ENCODE data around the gene SCAMP3. TPM values are rescaled to one million over a fixed set of nuclear protein-coding genes. Genes with fewer than 3 reads are reported as not detected.
A peak's percentile ranks its signal among the peaks of the same experiment; 100 is the strongest.
"Not testable (repeated sequence)": the region's sequence is repeated elsewhere in the genome, so short reads cannot be mapped to it uniquely, and the experiment has no call there.

The SCAMP3 gene
- total RNA-seq, 1 donor from 2014 or later: 19.2 TPM

DNA sequence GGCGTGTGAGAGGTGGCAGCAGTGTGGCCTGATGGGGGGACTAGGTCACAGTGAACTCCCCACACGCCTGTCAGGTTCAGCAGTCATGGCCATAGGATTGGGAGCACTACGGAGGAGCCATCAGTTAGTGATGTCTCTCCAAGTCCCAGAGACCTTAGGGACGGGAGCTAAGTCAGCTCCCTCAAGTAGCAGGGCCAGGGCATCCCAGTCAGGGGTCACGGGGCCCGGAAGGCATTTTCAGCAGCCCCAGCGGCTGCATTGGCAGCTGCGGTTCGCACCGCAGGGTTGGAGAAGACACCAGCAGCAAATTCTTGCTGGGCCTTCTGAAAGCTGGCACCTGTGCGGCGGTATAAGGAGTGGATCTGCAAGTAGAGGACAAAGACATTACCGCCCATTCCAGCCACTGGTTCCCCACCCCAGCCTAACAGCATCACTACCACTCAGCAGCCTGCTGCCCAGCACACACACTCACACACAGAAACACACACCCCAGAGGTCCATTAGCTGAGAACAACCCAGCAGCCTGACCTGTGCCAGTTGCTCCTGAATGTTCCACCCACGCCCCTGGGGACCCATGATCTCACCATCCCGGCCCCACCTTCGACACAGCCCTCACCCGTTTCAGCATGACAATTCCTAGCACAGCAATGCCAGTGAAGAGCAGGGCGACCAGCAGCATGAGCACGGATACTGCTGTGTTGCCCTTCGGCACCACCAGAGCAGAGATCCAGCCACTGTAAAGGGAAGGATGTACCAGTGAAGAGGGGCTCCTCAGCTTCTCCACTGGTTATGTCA lies 5.9 kb downstream of the SCAMP3 start:
- FAIRE-seq (no peak), DNase-seq (ENCODE audit: low spot score in 2 of 2) (no peak)

DNA sequence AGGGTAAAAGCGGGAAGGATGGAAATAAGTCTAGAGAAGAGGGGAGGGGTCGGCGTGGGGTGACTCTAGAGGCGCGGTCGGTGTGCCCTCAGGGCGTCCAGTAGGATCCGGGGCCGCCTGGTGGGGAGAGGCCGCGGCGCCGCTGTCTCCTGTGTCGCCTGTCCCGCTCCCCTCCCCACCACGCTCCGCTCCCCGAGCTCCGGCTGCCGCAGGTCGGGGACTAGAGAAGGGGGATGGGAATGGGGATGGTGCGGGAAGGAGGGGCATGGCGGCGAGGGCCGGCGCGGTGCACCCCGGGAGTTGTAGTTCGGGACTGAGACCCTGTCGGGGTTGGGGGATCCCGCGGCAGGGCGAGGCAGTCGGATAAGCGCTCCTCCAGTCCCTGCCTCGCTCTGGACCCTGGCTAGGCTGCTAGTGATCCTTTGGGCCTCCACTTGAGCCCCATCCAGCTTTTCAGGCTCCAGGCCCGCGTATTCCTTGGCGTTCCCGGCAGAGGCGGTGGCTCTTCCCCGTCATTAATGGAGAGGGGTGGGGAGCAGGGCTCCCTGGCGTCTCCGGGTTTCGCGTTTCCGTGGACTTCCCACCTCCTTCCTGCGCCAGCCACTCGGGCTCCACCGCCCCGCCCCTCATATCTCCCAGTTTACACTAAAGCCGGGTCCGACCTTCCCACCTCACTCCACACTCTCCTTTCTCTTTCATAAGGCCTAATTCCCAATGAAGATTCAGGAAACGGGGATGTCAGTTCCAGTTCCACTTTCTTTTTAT lies 6.7 kb downstream of the SCAMP3 start, which contains the start of gene ENTREP3:
ENTREP3 (minus strand) TSS at position 241 of the 765 bp plus-strand sequence. CDS start 606 bp downstream, outside the sequence.
- DNase-seq (ENCODE audit: low spot score in 2 of 2): peak; percentile 92 to 95
- FAIRE-seq: no peak

DNA sequence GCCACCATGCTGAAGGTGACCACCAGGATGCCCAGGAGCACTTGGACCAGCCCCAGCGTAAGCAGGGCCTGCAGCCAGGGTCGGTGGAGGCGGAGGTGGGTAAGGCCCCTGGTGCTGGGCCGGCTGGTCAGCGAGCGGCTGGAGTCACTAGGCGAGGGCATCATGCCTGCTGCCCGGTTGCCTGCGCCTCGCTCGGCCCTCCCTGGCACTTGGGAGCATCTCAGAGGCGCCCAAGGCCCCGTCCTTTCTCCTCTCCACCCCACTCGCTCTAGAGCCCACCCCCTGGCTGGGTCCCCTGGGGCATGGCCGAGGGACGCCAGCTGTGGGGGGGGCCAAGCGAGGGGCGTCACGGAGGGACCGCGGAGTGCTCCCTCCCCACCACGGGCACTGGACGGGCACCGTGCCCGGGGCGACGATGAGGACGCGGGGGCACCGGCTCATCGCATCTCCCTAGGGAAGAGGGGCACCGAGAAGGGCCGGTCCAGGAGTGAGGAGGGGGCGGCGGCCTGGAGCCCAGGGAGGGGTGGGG lies 7.4 kb downstream of the SCAMP3 start:
- FAIRE-seq (no peak), DNase-seq (ENCODE audit: low spot score in 2 of 2) (peak in 1 of 2 donors; percentile 58)

DNA sequence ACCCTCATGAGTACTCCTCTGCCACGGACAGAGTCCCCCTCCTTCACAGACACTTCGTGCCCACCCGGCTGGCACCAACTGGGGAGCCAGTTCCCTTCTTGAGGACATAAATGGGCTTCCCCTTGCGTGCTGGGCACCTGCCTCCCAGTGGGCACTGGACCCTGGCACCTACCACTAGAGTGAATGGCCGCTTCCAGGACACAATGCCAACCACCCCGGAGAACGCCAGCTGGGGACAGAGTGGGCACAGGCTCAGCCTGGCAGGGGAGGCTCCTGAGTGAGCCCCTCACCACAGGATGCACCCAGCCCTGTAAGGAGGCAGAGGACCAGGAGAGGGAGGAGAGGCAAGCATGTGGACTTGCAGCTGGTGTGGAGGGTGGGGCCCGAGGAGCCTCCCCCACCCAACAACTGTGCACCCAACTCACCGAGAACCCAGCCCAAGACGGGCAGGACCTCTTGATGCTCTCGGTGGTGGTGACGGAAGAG lies 7.9 kb downstream of the SCAMP3 start:
- FAIRE-seq: no peak
- DNase-seq (ENCODE audit: low spot score in 2 of 2): no peak

DNA sequence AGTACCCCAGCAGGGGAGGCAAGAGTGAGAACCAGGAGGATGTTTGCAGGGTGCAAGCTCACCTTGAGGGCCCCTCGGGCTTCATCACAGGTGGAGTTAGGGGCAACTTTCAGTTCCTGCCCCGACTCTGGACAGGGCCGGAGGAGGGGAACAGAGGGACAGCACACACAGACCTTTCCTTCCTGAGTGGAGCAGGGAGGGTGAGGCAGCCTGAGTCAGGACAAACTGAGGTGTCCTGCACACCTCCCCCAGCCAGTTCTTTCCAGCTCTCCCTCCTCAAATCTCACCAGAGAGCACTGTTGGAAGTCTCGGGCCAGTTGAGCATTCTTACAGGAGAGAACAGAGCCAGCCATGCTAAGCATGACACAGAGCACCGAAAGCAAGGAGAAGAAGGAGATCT lies 8.4 kb downstream of the SCAMP3 start:
- DNase-seq (ENCODE audit: low spot score in 2 of 2) (no peak), FAIRE-seq (no peak)

DNA sequence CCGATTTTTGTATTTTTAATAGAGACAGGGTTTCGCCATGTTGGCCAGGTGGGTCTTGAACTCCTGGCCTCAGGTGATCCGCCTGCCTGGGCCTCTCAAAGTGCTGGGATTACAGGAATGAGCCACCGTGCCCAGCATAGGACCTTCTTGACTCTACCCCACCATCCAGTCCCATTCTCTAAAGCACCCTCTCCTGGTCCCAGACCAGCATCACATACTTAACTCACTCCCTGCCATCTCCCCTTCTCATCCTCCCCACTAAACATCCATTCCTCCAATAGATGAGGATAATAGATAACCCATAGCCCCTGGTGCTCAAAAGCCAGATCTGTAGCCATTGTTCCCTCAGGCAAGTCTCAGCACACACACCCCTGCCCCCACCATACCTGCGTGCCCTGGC lies 9.0 kb downstream of the SCAMP3 start:
- FAIRE-seq: no peak
- no peak for DNase-seq (ENCODE audit: low spot score in 2 of 2)

DNA sequence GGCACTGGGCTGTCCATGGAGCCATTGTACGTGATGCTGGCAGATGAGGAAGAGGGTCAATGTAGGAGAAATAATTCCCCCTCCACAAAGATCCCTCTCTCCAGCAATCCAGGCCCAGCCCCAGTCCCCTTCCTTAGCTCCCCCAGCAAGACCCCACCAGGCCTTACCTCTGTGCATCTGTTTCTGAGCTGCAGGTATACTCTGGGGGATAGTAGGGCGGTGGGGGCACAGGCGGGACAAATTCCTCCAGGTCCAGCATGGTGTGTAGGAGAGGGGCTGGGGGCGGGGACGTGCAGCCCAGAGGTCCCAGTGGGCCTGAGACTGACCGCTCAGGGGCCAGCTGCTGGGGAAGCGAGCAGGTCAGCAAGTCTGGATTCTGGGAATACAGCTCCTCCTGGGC lies 10.6 kb downstream of the SCAMP3 start:
- DNase-seq (ENCODE audit: low spot score in 2 of 2) (no peak), FAIRE-seq (no peak)

DNA sequence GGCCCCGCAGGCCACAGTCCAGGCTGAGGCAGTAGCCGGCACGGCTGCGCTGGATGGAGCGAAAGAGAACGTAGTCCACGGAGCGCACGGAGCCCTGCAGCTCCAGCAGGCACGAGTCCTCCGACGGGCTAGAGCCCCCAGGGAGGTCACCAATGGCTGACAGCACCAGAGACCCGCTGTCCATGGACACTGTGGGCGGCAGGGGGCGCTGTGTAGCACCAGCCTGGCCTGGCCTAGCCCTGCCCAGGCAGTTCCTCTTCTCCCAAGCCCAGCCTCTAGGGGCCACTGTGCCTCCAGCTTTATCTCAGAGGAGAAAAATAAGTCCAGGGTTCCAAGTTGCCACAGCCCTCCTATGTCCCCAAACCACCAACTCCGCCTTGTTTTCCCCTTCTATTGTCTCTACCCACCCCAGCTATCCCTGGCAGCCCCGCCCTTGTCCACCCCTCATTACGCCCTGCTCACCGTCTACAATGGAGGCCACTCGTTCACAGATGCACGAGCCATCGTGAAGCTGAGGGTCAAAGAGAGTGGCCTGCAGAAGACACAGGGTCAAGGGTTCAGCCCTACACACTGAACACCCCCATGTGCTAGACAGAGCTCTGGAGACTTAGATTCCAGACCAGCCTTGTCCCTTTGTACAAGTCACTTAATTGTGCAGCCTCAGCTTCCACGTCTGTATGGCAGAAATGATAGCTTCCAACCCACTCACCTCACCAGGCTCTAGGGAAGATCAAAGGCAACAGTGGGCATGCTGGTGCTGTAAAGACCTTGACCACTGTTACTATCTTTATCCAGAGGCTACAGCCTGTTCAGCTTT lies 11.3 kb downstream of the SCAMP3 start:
- DNase-seq (ENCODE audit: low spot score in 2 of 2) (peak; percentile 94 to 98), FAIRE-seq (no peak)

DNA sequence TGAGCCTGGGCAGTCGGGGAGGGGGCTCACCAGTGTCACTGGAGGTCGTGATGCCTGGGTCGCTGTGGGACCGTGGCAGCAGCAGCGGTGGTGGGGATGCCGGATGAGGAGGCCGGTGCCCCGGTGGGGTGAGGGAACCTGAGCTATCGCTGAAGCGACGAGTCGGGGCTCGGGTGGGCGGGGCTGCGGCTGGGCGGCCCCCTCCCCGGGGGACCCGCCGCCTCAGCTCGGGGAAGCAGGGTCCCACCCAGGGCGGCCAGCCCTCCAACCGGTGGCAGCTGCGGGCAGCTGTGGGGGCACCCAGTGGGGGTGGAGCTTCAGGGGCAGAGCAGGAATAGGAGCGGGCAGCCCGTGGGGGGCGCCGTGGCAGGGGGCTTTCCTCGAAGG lies 11.9 kb downstream of the SCAMP3 start:
- no peak for FAIRE-seq
- DNase-seq (ENCODE audit: low spot score in 2 of 2): no peak

DNA sequence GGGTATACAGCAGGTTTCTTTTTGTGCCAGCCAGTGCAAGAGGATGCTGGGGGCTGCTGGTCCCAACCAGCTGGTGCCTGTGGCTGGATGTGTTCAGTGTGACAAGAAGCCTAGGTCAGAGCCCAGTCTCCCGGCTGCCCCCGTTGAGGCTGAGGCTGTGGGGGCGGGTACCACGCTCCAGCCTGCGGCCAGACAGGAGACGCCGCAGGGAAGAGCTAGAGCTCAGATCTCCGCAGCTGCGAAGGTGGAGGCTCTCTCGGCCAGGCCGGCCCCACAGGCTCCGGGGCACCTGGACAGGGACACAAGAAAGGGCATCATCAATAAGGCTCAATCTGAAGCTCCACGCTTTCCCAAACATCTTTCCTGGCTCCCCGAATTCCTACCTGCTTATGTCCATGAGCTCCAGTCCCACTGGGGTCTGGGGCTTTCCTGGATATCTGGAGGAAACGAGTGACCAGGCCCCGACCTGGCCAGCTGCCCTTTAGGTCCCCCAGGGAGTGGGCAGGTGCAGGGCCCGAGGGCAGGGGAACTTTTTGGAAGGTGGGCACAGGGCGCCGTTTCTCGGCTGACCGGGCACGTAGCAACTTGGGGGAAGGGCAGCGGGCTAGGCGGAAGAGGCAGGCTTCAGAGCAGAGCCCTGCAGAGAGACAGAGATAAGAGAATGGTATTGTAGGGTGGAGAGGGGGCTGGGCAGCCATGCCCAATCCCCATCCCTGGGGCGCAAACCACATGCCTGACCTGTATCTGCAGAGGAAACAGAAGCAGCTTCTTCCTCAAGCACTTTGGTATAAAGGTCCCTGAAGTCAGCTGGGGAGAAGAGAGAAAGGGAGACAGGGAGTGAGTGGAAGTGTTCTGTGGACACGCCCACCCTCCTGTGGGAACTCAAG lies 14.2 kb downstream of the SCAMP3 start:
- FAIRE-seq: no peak
- no peak for DNase-seq (ENCODE audit: low spot score in 2 of 2)

DNA sequence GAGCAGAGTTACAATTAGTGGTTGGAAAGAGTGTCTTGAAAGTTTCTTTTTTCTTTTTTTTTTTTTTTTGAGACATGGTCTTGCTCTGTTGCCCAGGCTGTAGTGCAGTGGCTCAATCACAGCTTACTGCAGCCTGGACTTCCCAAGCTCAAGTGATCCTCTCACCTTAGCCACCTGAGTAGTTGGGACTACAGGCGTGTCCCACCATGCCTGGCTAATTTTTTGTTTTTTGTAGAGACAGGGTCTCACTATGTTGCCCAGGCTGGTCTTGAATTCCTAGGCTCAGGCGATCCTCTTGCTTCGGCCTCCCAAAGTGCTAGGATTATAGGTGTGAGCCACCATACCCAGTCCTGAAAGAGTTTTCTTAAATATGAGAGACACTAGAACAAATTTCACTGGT lies 15.4 kb downstream of the SCAMP3 start:
- not testable (repeated sequence) for DNase-seq (ENCODE audit: low spot score in 2 of 2); FAIRE-seq

DNA sequence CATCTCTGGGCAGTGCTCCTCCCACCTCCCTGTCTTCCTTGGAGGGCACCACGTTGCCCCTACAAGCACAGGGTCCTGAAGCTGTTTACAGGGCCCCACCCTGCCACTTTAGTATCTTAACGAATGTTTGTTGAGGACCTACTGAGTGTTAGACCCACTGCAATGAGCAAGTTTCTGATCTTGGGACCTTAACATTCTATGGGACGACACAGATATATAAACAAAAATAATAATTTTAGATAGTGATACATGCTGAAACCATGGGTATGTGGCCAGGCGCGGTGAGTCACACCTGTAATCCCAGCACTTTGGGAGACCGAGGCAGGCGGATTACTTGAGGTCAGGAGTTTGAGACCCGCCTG lies 17.0 kb downstream of the SCAMP3 start:
- DNase-seq (ENCODE audit: low spot score in 2 of 2) (no peak), FAIRE-seq (no peak)

DNA sequence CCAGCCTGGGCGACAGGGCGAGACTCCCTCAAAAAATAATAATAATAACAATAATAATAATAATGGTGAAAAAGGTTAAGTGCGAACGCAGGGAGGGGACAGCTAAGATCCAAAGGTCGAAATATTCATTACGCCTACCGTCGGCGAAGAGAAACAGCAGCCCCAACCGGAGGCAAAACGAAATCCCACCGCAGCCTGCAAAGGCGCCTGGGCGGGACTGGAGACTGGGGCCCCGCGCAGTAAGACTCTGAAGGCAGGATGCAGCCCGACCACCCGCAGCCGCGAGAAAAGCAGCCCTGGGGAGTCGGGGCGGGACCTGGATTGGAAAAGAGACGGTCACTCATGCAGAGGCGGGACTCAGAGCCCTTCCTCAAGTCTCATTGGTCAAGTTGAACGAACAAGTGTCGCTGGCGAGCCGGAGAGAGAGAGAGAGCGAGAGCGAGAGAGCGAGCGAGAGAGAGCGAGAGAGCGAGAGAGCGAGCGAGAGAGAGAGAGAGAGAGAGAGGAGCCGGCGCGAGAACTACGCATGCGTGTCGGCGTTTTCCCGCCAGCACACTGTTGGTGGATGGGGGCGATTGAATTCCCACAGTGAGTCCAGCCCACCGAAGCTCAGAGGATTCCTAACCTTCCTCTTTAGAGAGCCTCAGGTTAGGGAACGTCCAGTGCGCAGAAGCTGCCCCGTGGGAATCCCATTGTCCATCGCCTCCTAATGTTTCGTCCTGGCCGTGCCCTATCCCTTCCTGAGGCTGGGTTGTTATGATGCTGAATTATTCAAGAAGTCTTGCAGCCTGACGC lies 17.6 kb downstream of the SCAMP3 start:
- FAIRE-seq (no peak), DNase-seq (ENCODE audit: low spot score in 2 of 2) (peak; percentile 87 to 94)

DNA sequence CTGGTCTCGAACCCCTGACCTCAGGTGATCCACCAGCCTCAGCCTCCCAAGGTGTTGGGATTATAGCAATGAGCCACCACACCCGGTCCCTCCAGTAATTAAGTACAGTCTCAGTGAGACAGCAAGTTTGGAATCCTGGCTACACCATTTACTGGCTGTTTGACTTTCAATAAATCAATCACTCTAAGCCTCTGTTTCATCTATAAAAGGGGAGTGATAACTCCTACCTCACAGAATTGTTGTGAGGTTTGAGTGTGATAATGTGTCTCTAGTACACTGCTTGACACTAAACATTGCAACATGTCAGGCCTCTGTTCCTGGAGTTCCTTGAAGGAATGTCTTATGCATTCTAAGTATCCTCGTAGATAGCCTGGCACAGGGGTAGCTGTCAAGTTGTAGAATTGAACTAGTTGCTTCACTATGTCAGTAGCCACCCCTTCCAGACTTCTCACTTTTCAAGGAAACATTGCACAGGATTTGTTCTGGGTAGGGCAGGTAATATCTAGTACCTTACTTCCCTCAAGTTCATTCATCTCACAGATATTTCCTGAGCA lies 19.3 kb downstream of the SCAMP3 start:
- DNase-seq (ENCODE audit: low spot score in 2 of 2) (no peak), FAIRE-seq (no peak)

DNA sequence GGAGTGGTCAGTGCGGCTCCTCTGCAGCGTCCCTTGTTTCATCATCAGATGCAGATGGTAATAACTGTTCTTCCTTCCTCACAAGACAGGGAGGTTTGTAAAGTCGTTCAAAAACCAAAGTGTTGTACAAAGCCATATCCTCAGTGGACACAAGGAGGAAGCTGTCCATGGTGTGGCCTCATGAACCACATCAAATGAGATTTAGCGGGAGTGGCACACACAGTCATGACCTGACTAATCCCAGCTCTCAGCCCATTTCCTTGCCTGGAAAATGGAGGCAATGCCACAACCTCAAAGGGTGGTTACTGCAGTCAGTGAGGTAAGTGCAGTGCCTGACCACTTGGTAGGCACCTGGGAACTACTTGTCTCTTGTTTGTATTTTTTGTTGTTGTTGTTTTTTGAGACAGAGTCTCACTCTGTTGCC lies 20.3 kb downstream of the SCAMP3 start:
- no peak for FAIRE-seq
- DNase-seq (ENCODE audit: low spot score in 2 of 2): no peak

DNA sequence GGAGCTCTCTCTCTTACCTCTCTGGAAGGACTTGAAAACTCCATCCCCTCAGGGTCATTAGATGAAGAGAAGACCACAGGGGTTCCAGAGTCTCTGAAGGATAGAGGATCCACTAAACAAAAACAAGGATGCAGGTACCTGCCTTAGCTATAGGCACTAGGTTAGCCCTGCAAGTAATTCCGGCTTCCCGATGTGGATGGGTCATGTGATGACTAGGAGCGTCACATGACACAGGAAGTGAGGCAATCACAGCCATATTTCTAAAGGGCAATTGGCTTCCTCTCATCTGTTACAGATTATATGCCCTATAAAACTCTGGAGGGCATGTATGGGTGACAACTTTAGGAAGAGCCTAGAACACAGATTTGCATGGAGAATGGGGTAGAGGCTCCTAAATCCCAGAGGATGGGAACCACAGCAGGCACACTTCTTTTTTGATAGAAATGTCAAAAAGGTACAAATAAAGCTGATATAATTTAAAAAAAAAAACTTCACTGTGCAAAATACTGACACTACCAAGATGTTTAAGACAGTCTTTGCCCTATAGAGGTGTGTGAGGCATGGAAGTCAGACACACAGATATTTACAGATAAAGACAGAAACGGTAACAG lies 21.0 kb downstream of the SCAMP3 start:
- no peak for FAIRE-seq
- DNase-seq (ENCODE audit: low spot score in 2 of 2): peak; percentile 78 to 82

DNA sequence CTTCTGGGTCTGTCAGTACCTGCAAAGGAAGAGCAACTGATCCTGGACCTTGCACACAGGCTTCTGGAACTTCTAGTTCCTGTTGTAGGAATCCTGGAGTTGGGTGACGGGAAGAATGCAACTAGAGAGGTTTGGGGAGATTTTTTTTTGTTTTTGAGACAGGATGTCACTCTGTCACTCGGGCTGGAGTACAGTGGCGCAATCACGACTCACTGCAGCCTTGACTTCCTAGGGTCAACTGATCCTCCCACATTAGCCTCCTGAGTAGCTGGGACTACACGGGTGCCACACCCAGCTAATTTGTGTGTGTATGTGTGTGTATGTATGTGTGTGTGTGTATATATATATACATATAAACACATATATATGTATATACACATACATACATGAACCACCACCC lies 25.7 kb downstream of the SCAMP3 start:
- FAIRE-seq (no peak), DNase-seq (ENCODE audit: low spot score in 2 of 2) (no peak)

DNA sequence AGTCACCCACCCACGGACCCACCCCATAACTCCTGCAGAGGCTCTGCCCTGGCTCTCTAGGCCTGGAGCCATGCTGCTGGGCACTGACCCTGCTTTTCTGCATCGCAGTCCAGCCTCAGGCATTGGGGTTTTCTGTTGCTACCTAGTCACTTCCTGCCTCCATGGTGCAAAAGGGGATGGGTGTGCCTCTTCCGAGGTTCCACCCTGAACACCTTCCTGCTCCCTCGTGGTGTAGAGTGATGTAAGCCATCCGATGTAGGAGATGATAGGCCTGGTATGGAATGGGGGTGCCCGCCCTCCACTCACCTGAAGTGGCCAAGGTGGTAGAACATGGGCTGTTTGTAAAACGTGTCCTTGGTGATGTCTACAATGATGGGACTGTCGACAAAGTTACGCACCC lies 26.8 kb downstream of the SCAMP3 start:
- FAIRE-seq; DNase-seq (ENCODE audit: low spot score in 2 of 2): not testable (repeated sequence)

All from frontal cortex (tissue), 4 donors.